Adrenal gland (tissue), 12 donors: Measurements from ENCODE around the gene ABLIM1. TPM values are rescaled to one million over a fixed set of nuclear protein-coding genes. Genes with fewer than 3 reads are reported as not detected.

ENCODE experiments used
- DNase-seq, 7 donors: peaks; one replicate each; pipeline ENCODE4 v3.0.0-alpha.2; 2019 to 2020
- H3K27ac ChIP-seq, 5 donors: fragments of 200-600 bp; sonication (generic) in 4 of 5; 1 replicate in 3 of 5; 2 replicates in 2 of 5; pipeline versions ENCODE4 v1.5.1 to v1.8.0; 2016 to 2020; ENCODE audit warnings: mild to moderate bottlenecking in 1 of 5
- H3K27me3 ChIP-seq: fragments of 200-600 bp; 2 replicates; pipeline ENCODE4 v1.8.0; 2021
- H3K36me3 ChIP-seq, 2 donors: fragments of 200-600 bp; replicated peaks in 1 of 2; 1 replicate in 1 of 2; 2 replicates in 1 of 2; pipeline versions ENCODE4 v1.5.1 to v1.8.0; 2018 to 2022
- H3K4me1 ChIP-seq, 2 donors: fragments of 200-600 bp; replicated peaks in 1 of 2; 1 replicate in 1 of 2; 2 replicates in 1 of 2; pipeline versions ENCODE4 v1.5.1 to v1.8.0; 2018 to 2021
- H3K4me3 ChIP-seq, 4 donors: fragments of 200-600 bp; sonication (generic) in 3 of 4; one replicate each; pipeline ENCODE4 v1.5.1; 2016 to 2018
- H3K9me3 ChIP-seq, 3 donors: fragments of 200-600 bp; sonication (generic) in 1 of 3; replicated peaks in 1 of 3; 1 replicate in 2 of 3; 2 replicates in 1 of 3; pipeline versions ENCODE4 v1.5.1 to v1.8.0; 2016 to 2021
- POLR2A ChIP-seq, 2 donors: fragments of 450-650 bp; IDR thresholded peaks; one replicate each; pipeline ENCODE4 v1.6.1; 2017; ENCODE audit warnings: antibody characterized with exemption in 2 of 2, mild to moderate bottlenecking in 2 of 2, moderate library complexity in 1 of 2
- whole genome bisulfite sequencing, 4 donors: extraction: QIAGEN DNeasy Blood & Tissue Kit in 2 of 4; methylation state at CpG; one replicate each; pipeline versions ENCODE4 v1.1.5 to v1.1.7; 2013 to 2017; 5-methylcytosine and 5-hydroxymethylcytosine counted together
- intact Hi-C, 2 donors: fragments of 100-400 bp; cut with DNase I; formaldehyde crosslinking; loops; one replicate each; pipeline versions ENCODE4 v1.14.1 to v1.15.0; 2022 to 2023
- polyA plus RNA-seq, 3 donors: library from polyadenylated mRNA; stranded (reverse); fragments of 200-250 nt in 2 of 3; fragments of 350-450 nt in 1 of 3; fragmentation: Illumina TruSeq in 1 of 3; extraction: RNeasy Lipid Tissue Mini Kit (QIAGEN cat#74804) in 1 of 3; gene quantifications; one replicate each; pipeline ENCODE4 v1.2.3, GENCODE V29; 2013 to 2014
- total RNA-seq, 9 donors: library from RNA; depleted of rRNA in 4 of 9; stranded (reverse); fragments of >200 nt in 4 of 9; fragments of 120-200 nt in 1 of 9; fragmentation: NEBNext Ultra II Directional in 1 of 9; extraction: Animal tissue kit (Norgen Biotek cat#: 25700) in 1 of 9; gene quantifications; one replicate each; pipeline versions ENCODE4 v1.1.0 to v1.2.4, GENCODE V29; 2013 to 2023
- TF ChIP-seq, protein P1 (sequence below), 6 experiments: fragments of 450-650 bp in 4 of 6; fragments of 200-600 bp in 2 of 6; sonication (generic) in 1 of 6; IDR thresholded peaks; 1 replicate in 5 of 6; 2 replicates in 1 of 6; pipeline versions ENCODE4 v1.5.1 to v1.8.0; 2016 to 2021; ENCODE audit warnings: antibody characterized with exemption in 6 of 6, mild to moderate bottlenecking in 2 of 6, moderate library complexity in 1 of 6
- donor health status: healthy with polysubstance abuse.
- donor health status: Bipolar disorder and iron deficiency.
- donor health status: DM: yes; HTN: yes; CAD: no.
- donor health status: DM: no; HTN: no; CAD: no.
- donor health status: DM: no; HTN: no; CAD: no.
- donor health status: DM: yes; HTN: yes; CAD: no.

ABLIM1 gene
- total and polyA plus RNA-seq, 12 donors = 7.9 to 430 (median 185) TPM

DNA sequence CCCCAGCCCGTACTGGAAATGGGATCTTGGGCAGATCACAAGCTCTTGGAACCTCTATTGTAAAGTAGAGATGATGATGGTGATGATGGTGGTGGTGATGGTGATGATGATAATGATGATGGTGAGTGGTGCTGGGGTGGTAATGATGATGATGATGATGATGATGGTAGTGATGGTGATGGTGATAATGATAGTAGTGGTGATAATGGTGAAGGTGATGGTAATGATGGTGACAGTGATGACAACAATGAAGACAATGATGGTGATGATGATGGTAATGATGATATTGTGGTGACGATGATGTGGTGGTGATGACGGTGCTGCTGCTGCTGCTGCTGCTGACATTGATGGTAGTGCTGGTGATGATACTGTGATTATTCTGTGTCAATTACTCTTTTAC is 162.8 kb downstream of the ABLIM1 start:
- no peaks in the 10 kb centered on the region for H3K9me3 ChIP-seq
- WGBS, 4 donors = 96 to 100% (median 98%) methylated on average over 3 of the region's 3 CpGs
- no peak overlapping the region for H3K4me3 ChIP-seq
- H3K27ac ChIP-seq = no peak overlapping the region
- peaks cover 0 to 17% of the 10 kb centered on the region in 2 donors for H3K36me3 ChIP-seq
- TF ChIP-seq, protein P1, sequence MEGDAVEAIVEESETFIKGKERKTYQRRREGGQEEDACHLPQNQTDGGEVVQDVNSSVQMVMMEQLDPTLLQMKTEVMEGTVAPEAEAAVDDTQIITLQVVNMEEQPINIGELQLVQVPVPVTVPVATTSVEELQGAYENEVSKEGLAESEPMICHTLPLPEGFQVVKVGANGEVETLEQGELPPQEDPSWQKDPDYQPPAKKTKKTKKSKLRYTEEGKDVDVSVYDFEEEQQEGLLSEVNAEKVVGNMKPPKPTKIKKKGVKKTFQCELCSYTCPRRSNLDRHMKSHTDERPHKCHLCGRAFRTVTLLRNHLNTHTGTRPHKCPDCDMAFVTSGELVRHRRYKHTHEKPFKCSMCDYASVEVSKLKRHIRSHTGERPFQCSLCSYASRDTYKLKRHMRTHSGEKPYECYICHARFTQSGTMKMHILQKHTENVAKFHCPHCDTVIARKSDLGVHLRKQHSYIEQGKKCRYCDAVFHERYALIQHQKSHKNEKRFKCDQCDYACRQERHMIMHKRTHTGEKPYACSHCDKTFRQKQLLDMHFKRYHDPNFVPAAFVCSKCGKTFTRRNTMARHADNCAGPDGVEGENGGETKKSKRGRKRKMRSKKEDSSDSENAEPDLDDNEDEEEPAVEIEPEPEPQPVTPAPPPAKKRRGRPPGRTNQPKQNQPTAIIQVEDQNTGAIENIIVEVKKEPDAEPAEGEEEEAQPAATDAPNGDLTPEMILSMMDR (IDR thresholded peaks at IDR 0.05) = no peak
- TF ChIP-seq POLR2A (IDR thresholded peaks at IDR 0.05) = no peak
- no peak for DNase-seq
- H3K27me3 ChIP-seq = no peaks in the 10 kb centered on the region
- H3K4me1 ChIP-seq = peaks cover 0 to 16% of the 10 kb centered on the region in 2 donors
- intact Hi-C loops = no loop called here

DNA sequence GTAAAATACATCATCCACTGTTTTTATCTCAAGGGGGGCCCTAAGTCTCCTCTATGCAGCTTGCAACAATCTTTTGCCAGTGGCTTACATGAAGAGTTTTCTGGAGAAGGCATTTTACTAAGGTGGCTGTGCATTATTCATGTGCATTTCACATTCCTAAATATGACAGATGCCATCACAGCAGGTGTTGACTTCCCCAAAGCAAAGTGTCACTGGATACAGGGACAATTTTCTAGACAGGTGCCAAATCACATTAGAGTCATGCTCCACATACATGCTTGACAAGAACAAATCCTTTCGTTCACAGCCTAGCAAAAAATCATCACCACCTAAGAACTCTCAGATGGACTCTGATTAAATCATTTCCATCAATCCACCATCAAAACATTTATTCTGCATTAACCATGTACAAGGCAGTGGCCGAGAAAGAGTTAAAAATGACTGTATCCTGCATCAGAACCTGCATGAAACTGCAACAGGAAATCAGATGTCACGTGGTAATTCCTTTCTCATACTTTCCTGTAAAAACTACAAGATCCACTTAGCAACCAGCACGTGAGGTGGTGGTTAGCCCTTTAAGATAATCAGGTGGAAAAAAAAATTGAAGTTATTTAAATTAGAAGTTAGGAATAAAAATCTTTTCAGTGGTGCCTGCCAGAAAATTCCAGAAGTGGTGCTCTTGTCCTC is 165.6 kb downstream of the ABLIM1 start:
- Histone ChIP-seq H3K4me3 (no peak overlapping the region), H3K36me3 (peaks cover 0 to 25% of the 10 kb centered on the region in 2 donors), H3K9me3 (no peaks in the 10 kb centered on the region), H3K27me3 (no peaks in the 10 kb centered on the region), H3K4me1 (peaks cover 0 to 16% of the 10 kb centered on the region in 2 donors), H3K27ac (peak overlapping the region in 1 of 5 donors; percentile 35)
- DNase-seq = no peak
- TF ChIP-seq POLR2A (IDR thresholded peaks at IDR 0.05) = no peak
- TF ChIP-seq, protein P1 (IDR thresholded peaks at IDR 0.05) = no peak
- 47 to 62% (median 56%) methylated on average over 4 of the region's 4 CpGs for WGBS, 4 donors
- intact Hi-C loops = no loop called here

DNA sequence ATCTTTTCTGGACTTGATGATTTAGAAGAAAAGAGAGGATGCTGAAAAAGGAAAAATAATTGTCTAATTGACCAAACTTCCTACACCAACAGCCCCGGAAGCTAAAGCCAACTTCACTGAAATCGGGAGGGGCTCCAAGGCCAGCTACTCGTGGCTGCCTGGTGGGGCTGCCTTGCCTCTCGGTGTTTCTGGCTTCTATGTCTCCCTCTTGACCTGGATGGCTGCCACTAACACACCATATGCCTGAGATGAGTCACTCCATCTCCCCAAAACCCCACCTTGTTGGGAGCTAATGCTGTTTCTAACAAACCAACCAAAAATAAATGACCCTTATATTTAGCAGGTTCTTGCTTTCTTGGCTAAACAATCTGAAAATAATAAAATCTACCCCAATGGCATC is 166.1 kb downstream of the ABLIM1 start:
- H3K27me3 ChIP-seq = no peaks in the 10 kb centered on the region
- H3K27ac ChIP-seq = peak overlapping the region in 1 of 5 donors; percentile 35
- H3K4me3 ChIP-seq = no peak overlapping the region
- no peak for TF ChIP-seq POLR2A (IDR thresholded peaks at IDR 0.05)
- TF ChIP-seq, protein P1 (IDR thresholded peaks at IDR 0.05) = no peak
- H3K9me3 ChIP-seq = no peaks in the 10 kb centered on the region
- intact Hi-C loops = no loop called here
- 8 to 41% (median 25%) methylated on average over 4 of the region's 4 CpGs for WGBS, 4 donors
- peaks cover 0 to 16% of the 10 kb centered on the region in 2 donors for H3K4me1 ChIP-seq
- H3K36me3 ChIP-seq = peaks cover 0 to 25% of the 10 kb centered on the region in 2 donors
- DNase-seq = peak in 5 of 7 donors; percentile 40 to 62 (median 45)

DNA sequence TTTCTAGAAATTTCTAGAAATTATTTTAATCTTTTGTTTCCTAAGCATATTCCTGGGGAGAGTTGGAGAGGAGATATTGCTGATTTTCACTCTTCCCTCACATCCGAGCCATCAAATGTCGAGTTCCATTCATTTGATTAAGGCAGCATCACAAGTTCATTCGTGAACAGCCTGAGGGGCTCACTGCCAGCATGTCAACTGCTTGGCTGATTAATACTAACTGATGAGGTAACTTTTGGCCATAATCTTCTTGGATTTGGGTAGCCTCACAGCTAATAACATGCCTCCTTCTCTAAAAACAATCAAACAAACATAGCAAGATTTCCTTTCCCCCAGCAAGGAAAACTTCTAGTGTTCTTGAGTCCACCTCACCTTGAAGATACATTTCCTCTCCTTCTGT is 166.7 kb downstream of the ABLIM1 start:
- peak overlapping the region in 1 of 5 donors; percentile 35 for H3K27ac ChIP-seq
- no peaks in the 10 kb centered on the region for H3K9me3 ChIP-seq
- intact Hi-C loops = no loop called here
- H3K4me1 ChIP-seq = peaks cover 0 to 16% of the 10 kb centered on the region in 2 donors
- no peaks in the 10 kb centered on the region for H3K27me3 ChIP-seq
- peaks cover 0 to 25% of the 10 kb centered on the region in 2 donors for H3K36me3 ChIP-seq
- TF ChIP-seq POLR2A (IDR thresholded peaks at IDR 0.05) = no peak
- TF ChIP-seq, protein P1 (IDR thresholded peaks at IDR 0.05) = no peak
- no peak for DNase-seq
- WGBS, 4 donors = 57 to 69% (median 69%) methylated on average over 3 of the region's 3 CpGs
- no peak overlapping the region for H3K4me3 ChIP-seq
